IMR-90 (cell line): Measurements from ENCODE around the gene BCAS2.

Source experiments
- CEBPB ChIP-seq: IDR thresholded peaks from 2 replicates; pipeline ENCODE4 v1.6.1; 2012; ENCODE audit warnings: low read depth, low read length, improper control_type of control experiment
- CHD1 ChIP-seq: IDR thresholded peaks from 2 replicates; pipeline ENCODE4 v1.6.1; 2012; ENCODE audit warnings: low read depth, low read length, improper control_type of control experiment
- NFE2L2 ChIP-seq: fragments of 150-350 bp; IDR thresholded peaks from 2 replicates; pipeline ENCODE4 v1.6.1; 2016; ENCODE audit warnings: low read depth, mild to moderate bottlenecking, low read length
- POLR2A ChIP-seq: IDR thresholded peaks from 2 replicates; pipeline ENCODE4 v1.6.1; 2012; ENCODE audit warnings: mild to moderate bottlenecking, low read depth, low read length
- RAD21 ChIP-seq: IDR thresholded peaks from 2 replicates; pipeline ENCODE4 v1.6.1; 2012; ENCODE audit warnings: low read length, improper control_type of control experiment
- TF ChIP-seq, protein P1 (sequence below): conservative IDR thresholded peaks from 2 replicates; pipeline ENCODE4 v1.5.1; 2012; ENCODE audit warnings: mild to moderate bottlenecking, low read depth, low read length, improper control_type of control experiment

DNA sequence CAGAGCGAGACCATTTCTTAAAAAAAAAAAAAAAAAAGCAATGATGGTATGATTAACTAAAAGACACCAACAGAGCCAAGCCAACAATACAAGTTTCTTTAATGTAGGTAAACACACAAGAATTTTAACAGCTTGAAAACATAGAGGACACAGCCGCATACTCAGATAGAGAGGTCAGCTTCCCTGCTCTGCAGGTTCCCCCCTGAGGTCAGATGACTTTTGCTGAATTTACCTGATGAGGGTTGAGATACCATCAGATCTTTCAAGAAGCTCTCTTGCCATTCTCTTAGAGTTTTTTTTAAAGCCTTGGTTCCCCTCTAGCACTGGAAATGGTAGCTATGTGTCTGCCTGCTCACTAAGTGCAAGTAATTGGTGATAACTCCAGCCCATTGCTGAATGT, 31.1 kb downstream of the BCAS2 start:
- TF ChIP-seq, protein P1, sequence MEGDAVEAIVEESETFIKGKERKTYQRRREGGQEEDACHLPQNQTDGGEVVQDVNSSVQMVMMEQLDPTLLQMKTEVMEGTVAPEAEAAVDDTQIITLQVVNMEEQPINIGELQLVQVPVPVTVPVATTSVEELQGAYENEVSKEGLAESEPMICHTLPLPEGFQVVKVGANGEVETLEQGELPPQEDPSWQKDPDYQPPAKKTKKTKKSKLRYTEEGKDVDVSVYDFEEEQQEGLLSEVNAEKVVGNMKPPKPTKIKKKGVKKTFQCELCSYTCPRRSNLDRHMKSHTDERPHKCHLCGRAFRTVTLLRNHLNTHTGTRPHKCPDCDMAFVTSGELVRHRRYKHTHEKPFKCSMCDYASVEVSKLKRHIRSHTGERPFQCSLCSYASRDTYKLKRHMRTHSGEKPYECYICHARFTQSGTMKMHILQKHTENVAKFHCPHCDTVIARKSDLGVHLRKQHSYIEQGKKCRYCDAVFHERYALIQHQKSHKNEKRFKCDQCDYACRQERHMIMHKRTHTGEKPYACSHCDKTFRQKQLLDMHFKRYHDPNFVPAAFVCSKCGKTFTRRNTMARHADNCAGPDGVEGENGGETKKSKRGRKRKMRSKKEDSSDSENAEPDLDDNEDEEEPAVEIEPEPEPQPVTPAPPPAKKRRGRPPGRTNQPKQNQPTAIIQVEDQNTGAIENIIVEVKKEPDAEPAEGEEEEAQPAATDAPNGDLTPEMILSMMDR = no peak
- no peak for TF ChIP-seq CHD1
- TF ChIP-seq RAD21 = no peak
- no peak for TF ChIP-seq POLR2A
- no peak for TF ChIP-seq CEBPB
- TF ChIP-seq NFE2L2 = no peak
